ENCODE results near the gene TMEM176A. TPM values are rescaled to one million over a fixed set of nuclear protein-coding genes. Genes with fewer than 3 reads are reported as not detected.

Gene TMEM176A
- total RNA-seq, 1 experiment from 2014 or later = not detected

- no peak overlapping the region for H3K9ac ChIP-seq (ENCODE audit: low read length)
- no peaks in the 10 kb centered on the region for H4K20me1 ChIP-seq (ENCODE audit: insufficient read depth)
- H3K4me1 ChIP-seq (ENCODE audit: control insufficient read depth in 1 of 2, insufficient read depth in 2 of 2, low read length in 2 of 2) = no peaks in the 10 kb centered on the region
- H3K9me3 ChIP-seq (ENCODE audit: control insufficient read depth in 1 of 2, insufficient read depth in 1 of 2, low read depth in 1 of 2, low read length in 2 of 2) = no peaks in the 10 kb centered on the region
- no peak overlapping the region for H2AFZ ChIP-seq (ENCODE audit: low read depth, low read length, poor library complexity, severe bottlenecking)
- H3K36me3 ChIP-seq (ENCODE audit: control insufficient read depth in 1 of 2, insufficient read depth in 2 of 2, low read length in 2 of 2) = no peaks in the 10 kb centered on the region
- H3K4me3 ChIP-seq (replicated peaks in 1 of 2; ENCODE audit: low read depth in 1 of 2, low read length in 2 of 2) = no peak overlapping the region
- CTCF ChIA-PET = no interaction called here
- POLR2A ChIA-PET = no interaction called here
- 0 out of 2 replicates have a peak, but pooled peaks cover 4% of the 10 kb centered on the region for H3K27me3 ChIP-seq (ENCODE audit: insufficient read depth, low read length)
- no peaks in the 10 kb centered on the region for H3K79me2 ChIP-seq (ENCODE audit: insufficient read depth, low read length)
- DNase-seq (ENCODE audit: low read depth, low spot score) (no peak), ATAC-seq (no peak)
- BruUV-seq (replicated peaks) = no TSS peak
- RAD21 ChIA-PET (ENCODE audit: low non-redundant PET in 1 of 2, low total read pairs in 2 of 2, uncharacterized antibody in 2 of 2, unreplicated experiment in 2 of 2) = no interaction called here
- H3K4me2 ChIP-seq (ENCODE audit: low read length) = no peak overlapping the region
- no peak overlapping the region for H3K27ac ChIP-seq (ENCODE audit: low read depth, low read length)
- no peaks in the 10 kb centered on the region for H3K9me2 ChIP-seq (ENCODE audit: insufficient read depth)
- intact Hi-C loops (cut with micrococcal nuclease) = no loop called here
- no peak for TF ChIP-seq ZBTB33 (IDR thresholded peaks at IDR 0.05; ENCODE audit: extremely low read depth, insufficient replicate concordance, low read length)
- no peak for TF ChIP-seq ELF1 (IDR thresholded peaks at IDR 0.05; ENCODE audit: borderline replicate concordance, low read depth)
- no peak for TF ChIP-seq ATF3 (IDR thresholded peaks at IDR 0.05)
- TF ChIP-seq ZFX (IDR thresholded peaks at IDR 0.05) = no peak
- TF ChIP-seq RAD21 (IDR thresholded peaks at IDR 0.05; ENCODE audit: low read depth) = no peak
- no peak for TF ChIP-seq SIN3A (IDR thresholded peaks at IDR 0.05; ENCODE audit: low read depth)
- no peak for TF ChIP-seq CBX3 (IDR thresholded peaks at IDR 0.05; ENCODE audit: low read depth)
- no peak for TF ChIP-seq YY1 (IDR thresholded peaks at IDR 0.05; ENCODE audit: extremely low read depth, insufficient replicate concordance, low read depth, low read length)
- TF ChIP-seq ZNF274 (IDR thresholded peaks at IDR 0.05; ENCODE audit: low read depth, low read length) = no peak
- no peak for TF ChIP-seq SP1 (IDR thresholded peaks at IDR 0.05; ENCODE audit: low read depth)
- TF ChIP-seq SRF (IDR thresholded peaks at IDR 0.05; ENCODE audit: low read depth) = no peak
- no peak for TF ChIP-seq POLR2A (IDR thresholded peaks at IDR 0.05; ENCODE audit: borderline replicate concordance, extremely low read depth, insufficient read depth, insufficient read length)
- TF ChIP-seq, protein P1, sequence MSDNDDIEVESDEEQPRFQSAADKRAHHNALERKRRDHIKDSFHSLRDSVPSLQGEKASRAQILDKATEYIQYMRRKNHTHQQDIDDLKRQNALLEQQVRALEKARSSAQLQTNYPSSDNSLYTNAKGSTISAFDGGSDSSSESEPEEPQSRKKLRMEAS (IDR thresholded peaks at IDR 0.05) = no peak
- no peak for TF ChIP-seq EZH2phosphoT487 (IDR thresholded peaks at IDR 0.05; ENCODE audit: borderline replicate concordance)
Measured at GRCh38 chr7:150801242-150801945, 825 bp downstream of the TMEM176A start.
